ENCODE measurements around the gene ORM2. TPM values are rescaled to one million over a fixed set of nuclear protein-coding genes. Genes with fewer than 3 reads are reported as not detected.

The ORM2 gene
- polyA plus RNA-seq, 3 donors: 0.30 to 0.33 TPM; not detected in 1

DNA sequence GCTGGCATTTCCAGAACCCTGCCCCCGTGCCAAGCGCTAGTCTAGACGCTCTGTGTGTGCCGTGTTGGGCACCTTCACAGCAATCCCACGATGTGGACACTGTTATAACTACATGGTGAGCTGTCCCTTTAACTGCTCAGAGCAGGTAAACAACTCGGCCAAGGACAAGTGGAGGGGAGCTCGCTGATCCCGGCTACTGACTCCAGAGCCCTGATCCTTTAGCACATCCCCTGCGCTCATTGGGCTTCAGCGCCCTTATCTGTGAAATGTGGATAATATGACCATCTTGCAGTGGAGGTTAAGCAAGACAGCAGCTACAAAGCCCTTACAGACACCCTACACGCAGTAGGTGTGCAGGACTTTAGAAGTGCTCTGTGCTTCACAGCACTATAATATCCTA lies 16.5 kb downstream of the ORM2 start:
- peaks cover 0 to 2% (median 0%) of the 10 kb centered on the region in 3 donors for H3K27me3 Mint-ChIP-seq (ENCODE audit: low read depth in 3 of 3)
- intact Hi-C loops (cut with micrococcal nuclease): loop anchor here (5.0 to 10.0 kb wide), 4 partner anchors 41 to 309 kb away; partner anchors contain the start of genes AKNA (in 1 of the 2) and TEX53 (in 1 of the 2)
- no peak overlapping the region for H3K9ac ChIP-seq (ENCODE audit: insufficient read depth, low read length, poor library complexity, severe bottlenecking)
- H3K4me2 ChIP-seq (replicated peaks; ENCODE audit: extremely low read depth, low read length, poor library complexity, severe bottlenecking): no peak overlapping the region
- H4K20me1 ChIP-seq (ENCODE audit: insufficient read depth, low read length): peaks cover 94% of the 10 kb centered on the region
- peaks cover 3 to 6% of the 10 kb centered on the region in 2 donors for H3K4me1 ChIP-seq (ENCODE audit: control insufficient read depth in 1 of 2, insufficient read depth in 2 of 2, low read length in 2 of 2)
- H3K36me3 Mint-ChIP-seq: peaks cover 93 to 98% of the 10 kb centered on the region in 2 donors
- 94% methylated on average over 5 of the region's 11 CpGs for WGBS (ENCODE audit: insufficient coverage)
- H3K27ac Mint-ChIP-seq: no peak overlapping the region
- H2AFZ ChIP-seq (ENCODE audit: insufficient read depth, low read depth, low read length, poor library complexity, severe bottlenecking): no peak overlapping the region
- H3K4me3 Mint-ChIP-seq: no peak overlapping the region
- H3K27me3 ChIP-seq (ENCODE audit: control insufficient read depth in 2 of 2, insufficient read depth in 2 of 2, low read length in 2 of 2): no peaks in the 10 kb centered on the region
- peaks cover 97 to 99% of the 10 kb centered on the region in 2 donors for H3K36me3 ChIP-seq (replicated peaks in 1 of 2; ENCODE audit: control insufficient read depth in 1 of 2, insufficient read depth in 2 of 2, low read length in 2 of 2)
- peak overlapping the region in 1 of 2 donors; percentile 32 for H3K27ac ChIP-seq (ENCODE audit: low read depth in 1 of 2, low read length in 2 of 2)
- TF ChIP-seq, protein P1, sequence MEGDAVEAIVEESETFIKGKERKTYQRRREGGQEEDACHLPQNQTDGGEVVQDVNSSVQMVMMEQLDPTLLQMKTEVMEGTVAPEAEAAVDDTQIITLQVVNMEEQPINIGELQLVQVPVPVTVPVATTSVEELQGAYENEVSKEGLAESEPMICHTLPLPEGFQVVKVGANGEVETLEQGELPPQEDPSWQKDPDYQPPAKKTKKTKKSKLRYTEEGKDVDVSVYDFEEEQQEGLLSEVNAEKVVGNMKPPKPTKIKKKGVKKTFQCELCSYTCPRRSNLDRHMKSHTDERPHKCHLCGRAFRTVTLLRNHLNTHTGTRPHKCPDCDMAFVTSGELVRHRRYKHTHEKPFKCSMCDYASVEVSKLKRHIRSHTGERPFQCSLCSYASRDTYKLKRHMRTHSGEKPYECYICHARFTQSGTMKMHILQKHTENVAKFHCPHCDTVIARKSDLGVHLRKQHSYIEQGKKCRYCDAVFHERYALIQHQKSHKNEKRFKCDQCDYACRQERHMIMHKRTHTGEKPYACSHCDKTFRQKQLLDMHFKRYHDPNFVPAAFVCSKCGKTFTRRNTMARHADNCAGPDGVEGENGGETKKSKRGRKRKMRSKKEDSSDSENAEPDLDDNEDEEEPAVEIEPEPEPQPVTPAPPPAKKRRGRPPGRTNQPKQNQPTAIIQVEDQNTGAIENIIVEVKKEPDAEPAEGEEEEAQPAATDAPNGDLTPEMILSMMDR (IDR thresholded peaks at IDR 0.05): no peak
- peaks cover 13% of the 10 kb centered on the region for H3K79me2 ChIP-seq (ENCODE audit: insufficient read depth, low read length)
- H3K4me3 ChIP-seq (replicated peaks in 1 of 3; ENCODE audit: low read depth in 2 of 3, low read length in 3 of 3): no peak overlapping the region
- DNase-seq: no peak
- H3K9me3 Mint-ChIP-seq: no peaks in the 10 kb centered on the region
- H3K4me1 Mint-ChIP-seq: peaks cover 27% of the 10 kb centered on the region
- H3K9me3 ChIP-seq (replicated peaks in 1 of 2; ENCODE audit: control insufficient read depth in 1 of 2, insufficient read depth in 1 of 2, low read length in 2 of 2): no peaks in the 10 kb centered on the region

DNA sequence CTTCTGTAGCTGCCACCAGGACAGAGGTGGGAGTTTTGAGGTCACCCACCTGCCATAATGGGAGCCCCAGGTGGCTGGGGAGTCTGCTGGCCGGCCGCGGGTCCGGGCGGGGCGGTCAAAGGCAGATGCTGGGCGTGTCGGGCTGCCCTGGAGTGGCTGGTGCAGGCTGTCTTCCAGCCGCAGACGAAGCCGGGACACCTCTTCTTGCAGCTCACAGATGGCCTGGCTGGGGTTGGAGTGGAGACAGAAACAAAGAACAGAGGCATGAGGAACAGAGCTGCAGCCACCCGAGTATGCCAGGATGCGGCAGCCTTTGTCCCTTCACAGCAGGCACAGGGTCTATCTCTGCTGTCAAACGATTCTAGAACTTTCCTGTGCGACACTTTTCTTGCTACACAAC lies 18.0 kb downstream of the ORM2 start:
- Histone ChIP-seq H3K4me3 (replicated peaks in 1 of 3; ENCODE audit: low read depth in 2 of 3, low read length in 3 of 3) (no peak overlapping the region), H3K9me3 (replicated peaks in 1 of 2; ENCODE audit: control insufficient read depth in 1 of 2, insufficient read depth in 1 of 2, low read length in 2 of 2) (no peaks in the 10 kb centered on the region), H3K27ac (ENCODE audit: low read depth in 1 of 2, low read length in 2 of 2) (peak overlapping the region in 1 of 2 donors; percentile 69), H3K36me3 (replicated peaks in 1 of 2; ENCODE audit: control insufficient read depth in 1 of 2, insufficient read depth in 2 of 2, low read length in 2 of 2) (peaks cover 96 to 99% of the 10 kb centered on the region in 2 donors), H2AFZ (ENCODE audit: insufficient read depth, low read depth, low read length, poor library complexity, severe bottlenecking) (no peak overlapping the region), H3K4me1 (ENCODE audit: control insufficient read depth in 1 of 2, insufficient read depth in 2 of 2, low read length in 2 of 2) (no peaks in the 10 kb centered on the region), H3K9ac (ENCODE audit: insufficient read depth, low read length, poor library complexity, severe bottlenecking) (no peak overlapping the region), H3K79me2 (ENCODE audit: insufficient read depth, low read length) (peaks cover 16% of the 10 kb centered on the region), H4K20me1 (ENCODE audit: insufficient read depth, low read length) (peaks cover 94% of the 10 kb centered on the region), H3K27me3 (ENCODE audit: control insufficient read depth in 2 of 2, insufficient read depth in 2 of 2, low read length in 2 of 2) (no peaks in the 10 kb centered on the region), H3K4me2 (replicated peaks; ENCODE audit: extremely low read depth, low read length, poor library complexity, severe bottlenecking) (no peak overlapping the region)
- Mint-ChIP-seq H3K9me3 (no peaks in the 10 kb centered on the region), H3K4me3 (no peak overlapping the region), H3K36me3 (peaks cover 89 to 99% of the 10 kb centered on the region in 2 donors), H3K27me3 (ENCODE audit: low read depth in 3 of 3) (peaks cover 0 to 2% (median 0%) of the 10 kb centered on the region in 3 donors), H3K27ac (peak overlapping the region; percentile 36 to 91 (median 83)), H3K4me1 (peaks cover 17% of the 10 kb centered on the region)
- intact Hi-C loops (cut with micrococcal nuclease): loop anchor here (5.0 to 10.0 kb wide), 4 partner anchors 40 to 307 kb away; partner anchors contain the start of genes AKNA (in 1 of the 2) and TEX53 (in 1 of the 2)
- no peak for DNase-seq
- WGBS (ENCODE audit: insufficient coverage): 92% methylated on average over 9 of the region's 15 CpGs
- TF ChIP-seq, protein P1 (IDR thresholded peaks at IDR 0.05): no peak

Measured in CD14-positive monocyte (primary cell).